Measurements from ENCODE around the gene CST9.

GRCh38 chr20:23606652-23607049, 934 bp upstream of the CST9 start:
- TF ChIP-seq GATA2 (IDR thresholded peaks at IDR 0.05; ENCODE audit: low read depth, low read length) (no peak), GATA3 (IDR thresholded peaks at IDR 0.05; ENCODE audit: low read depth, low read length) (no peak)
